IPS-NIHi11 (cell line): ENCODE measurements around the gene KRTAP10-6.
"Not testable (repeated sequence)": the region's sequence is repeated elsewhere in the genome, so short reads cannot be mapped to it uniquely, and the experiment has no call there.

Experiments
- DNase-seq: peaks from one replicate; pipeline ENCODE4 v3.0.0; 2012; ENCODE audit warnings: mixed read lengths, low spot score

Gene KRTAP10-6

DNA sequence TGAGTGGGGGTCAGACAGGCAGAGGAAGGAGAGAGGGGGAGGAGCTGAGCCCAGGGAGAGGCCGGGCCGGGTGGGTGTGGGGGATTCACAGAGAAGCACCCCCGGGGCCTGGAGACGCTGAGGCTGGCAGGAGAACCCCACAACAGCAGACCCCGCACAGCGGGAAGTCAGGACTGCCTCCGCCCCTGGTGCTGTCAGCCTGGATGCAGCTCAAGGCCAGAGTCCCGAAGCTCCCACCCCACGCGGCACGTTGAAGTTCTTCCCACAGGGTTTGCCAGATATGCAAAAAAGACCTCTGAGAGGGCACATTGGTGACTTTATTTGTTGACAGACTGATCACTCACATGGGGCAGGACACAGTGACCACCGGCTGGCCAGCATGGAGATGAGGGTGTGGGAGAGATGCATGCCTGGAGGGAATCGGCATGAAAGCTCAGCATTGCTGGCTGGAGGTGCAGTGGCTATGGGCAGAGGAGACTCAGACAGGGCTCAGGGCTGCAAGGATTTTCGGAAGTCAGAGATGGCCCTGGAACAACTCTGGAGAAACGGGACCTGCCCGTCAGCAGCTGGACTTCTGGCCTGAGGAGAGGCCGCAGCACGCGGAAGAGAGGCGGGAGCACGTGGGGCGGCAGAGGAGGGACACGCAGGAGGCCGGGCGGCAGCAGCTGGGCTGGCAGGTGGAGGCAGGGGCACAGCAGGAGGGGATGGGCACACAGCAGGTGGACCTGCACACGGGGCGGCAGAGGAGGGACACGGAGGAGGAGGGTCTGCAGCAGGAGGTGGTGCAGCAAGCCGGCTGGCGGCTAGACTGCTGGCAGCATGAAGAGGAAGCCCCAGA lies 34.6 kb downstream of the KRTAP10-6 start:
- no peak for DNase-seq

DNA sequence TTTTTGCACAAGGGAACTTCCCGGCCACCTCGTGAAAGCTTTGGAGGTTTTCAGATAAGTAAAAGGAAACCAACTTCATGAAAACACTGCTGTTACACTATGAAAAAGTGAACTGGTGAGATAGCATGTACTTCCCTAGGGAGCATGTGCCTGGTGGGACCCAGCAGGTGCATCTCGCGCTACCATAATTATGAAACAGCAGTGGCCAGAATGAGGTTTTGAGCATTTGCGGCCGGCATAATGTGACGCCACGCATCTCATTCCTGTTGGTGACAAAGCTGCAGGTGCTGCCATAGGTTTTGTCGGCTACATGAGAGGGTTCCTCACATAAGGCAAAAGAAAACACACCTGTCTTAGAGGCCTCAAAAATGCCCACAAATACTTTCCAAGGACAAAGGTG lies 35.4 kb downstream of the KRTAP10-6 start:
- DNase-seq, result no peak

DNA sequence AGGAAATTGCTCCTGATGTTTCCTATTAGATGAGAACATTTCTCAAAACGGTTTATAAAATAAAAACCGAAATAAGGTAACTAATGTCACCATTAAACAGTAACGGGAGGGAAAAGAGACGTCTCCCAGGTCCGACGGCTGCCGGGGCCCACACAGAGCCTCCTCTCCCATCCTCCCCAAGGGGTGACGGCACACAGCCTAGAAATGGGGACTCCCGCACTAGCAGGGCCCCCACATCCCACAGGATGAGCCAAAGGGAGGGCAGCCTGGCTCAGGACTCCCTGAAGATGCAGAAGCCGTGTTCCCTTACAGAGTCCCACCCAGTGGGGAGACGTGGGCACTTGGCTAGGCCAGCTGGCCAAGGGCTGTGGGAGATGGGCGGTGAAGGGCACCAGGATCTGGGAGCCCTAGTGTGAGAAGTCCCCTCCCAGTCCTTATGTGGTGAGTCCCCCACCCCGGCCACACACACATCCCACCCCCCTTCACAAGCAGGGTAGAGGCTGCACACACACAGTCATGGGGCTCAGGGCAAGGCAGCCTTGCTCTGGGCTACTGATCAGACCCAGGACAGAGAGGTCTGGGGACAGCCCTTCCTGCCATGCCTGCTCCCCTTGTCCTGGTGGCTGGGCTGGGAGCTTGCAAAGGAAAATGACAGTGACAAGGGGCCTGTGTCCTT lies 37.0 kb downstream of the KRTAP10-6 start:
- DNase-seq, result no peak

DNA sequence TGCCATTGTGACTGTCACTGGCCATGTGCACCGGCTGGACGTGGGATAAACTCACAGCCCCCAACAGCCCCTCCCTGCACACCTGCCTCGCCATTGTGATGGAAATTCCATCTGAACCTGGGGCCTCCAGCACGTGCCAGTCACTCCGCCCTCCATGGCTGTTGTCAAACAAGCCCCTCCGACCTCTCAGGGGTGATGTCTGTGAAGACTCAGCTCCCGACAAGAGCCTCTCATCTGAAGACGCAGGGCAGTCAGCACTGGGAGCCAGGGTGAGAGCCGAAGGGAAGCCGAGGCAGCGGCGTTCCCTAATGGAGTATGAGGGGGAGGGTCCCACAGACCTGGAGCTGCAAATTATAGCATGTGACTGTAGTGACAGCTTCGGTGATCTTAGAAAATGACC lies 39.6 kb downstream of the KRTAP10-6 start:
- DNase-seq, result no peak

DNA sequence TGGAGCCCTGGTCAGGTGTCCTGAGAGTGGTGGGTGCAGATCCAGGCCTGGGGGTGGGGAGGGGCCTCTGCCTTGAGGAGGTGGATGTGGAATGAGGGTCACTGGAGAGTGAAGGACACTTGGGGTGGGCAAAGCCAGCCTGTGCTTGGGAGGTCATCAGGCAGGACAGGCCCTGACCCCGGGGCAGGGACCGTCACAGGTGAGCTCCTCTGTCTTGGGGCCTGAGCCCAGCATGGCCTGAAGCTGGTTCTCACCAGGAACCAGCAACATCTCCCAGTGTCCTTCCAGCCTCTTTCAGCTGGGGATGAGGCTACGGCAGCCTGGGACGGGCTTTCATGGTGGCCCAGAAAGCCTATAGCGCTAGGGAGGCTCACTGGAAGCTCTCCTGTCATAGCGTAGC lies 40.2 kb downstream of the KRTAP10-6 start:
- no peak for DNase-seq

DNA sequence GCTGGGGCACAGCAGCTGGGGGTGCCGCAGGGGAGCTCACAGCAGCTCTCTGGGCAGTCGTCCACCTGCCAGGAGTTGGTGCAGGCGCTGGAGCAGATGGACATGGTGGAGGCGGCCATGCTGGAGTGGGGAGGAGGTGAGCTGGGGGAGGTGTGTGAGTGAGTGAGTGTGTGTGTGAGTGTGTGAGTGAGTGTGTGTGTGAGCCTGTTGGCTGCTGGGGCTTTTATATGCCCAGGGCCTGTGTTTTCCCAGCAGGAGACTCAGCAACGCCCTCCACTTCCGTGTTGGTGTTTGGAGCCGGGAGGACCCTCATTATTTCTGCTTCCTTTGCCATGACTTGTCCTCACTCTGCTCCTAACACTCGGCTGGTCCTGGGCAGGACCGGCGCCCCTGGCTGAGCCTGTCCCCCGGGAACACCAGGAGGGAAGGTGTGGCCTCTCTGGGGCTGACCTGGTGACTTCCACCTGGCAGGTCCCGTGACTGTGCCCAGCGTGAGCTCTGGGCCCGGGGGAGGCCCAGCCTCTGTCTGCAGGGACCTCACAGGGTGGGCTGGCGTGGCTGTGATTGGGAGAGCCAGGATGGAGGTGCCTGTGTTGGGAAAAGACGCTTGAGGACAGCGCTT lies 40.9 kb downstream of the KRTAP10-6 start, which contains the start of gene KRTAP10-2:
KRTAP10-2 (minus strand) TSS at position 166 of the 622 bp plus-strand sequence; CDS start at position 119, 47 bp downstream.
- no peak for DNase-seq

DNA sequence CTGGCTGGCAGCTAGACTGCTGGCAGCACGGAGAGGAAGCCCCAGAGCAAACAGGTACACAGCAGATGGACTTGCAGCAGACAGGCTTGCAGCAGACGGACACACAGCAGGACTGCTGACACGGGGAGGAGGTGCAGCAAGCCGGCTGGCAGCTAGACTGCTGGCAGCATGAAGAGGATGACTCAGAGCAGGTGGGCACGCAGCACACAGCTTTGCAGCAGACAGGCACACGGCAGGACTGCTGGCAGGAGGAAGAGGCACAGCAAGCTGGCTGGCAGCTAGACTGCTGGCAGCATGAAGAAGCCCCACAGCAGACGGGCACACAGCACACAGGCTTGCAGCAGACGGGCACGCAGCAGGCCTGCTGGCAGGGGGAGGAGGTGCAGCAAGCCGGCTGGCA lies 41.5 kb downstream of the KRTAP10-6 start:
- DNase-seq, result no peak

DNA sequence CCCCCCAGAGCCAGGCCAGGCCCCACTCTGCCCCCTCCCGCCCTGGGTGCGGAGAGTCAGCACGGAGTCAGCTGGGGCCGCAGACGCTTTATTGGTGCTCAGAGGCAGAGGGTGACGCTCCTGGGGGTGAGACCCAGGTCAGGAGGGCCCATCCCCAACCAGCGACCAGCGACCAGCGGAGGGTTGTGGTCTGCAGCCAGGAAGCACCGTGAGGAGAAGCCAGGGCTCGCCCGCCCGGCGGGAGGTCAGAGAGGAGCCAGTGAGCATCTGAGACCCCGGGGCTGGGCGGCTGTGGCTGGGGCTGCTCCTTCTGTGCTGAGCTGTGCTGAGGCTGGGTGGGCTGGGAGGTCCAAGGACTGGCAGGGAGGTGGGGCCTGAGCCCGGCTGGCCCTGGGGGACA lies 42.0 kb downstream of the KRTAP10-6 start:
- not testable (repeated sequence) for DNase-seq

DNA sequence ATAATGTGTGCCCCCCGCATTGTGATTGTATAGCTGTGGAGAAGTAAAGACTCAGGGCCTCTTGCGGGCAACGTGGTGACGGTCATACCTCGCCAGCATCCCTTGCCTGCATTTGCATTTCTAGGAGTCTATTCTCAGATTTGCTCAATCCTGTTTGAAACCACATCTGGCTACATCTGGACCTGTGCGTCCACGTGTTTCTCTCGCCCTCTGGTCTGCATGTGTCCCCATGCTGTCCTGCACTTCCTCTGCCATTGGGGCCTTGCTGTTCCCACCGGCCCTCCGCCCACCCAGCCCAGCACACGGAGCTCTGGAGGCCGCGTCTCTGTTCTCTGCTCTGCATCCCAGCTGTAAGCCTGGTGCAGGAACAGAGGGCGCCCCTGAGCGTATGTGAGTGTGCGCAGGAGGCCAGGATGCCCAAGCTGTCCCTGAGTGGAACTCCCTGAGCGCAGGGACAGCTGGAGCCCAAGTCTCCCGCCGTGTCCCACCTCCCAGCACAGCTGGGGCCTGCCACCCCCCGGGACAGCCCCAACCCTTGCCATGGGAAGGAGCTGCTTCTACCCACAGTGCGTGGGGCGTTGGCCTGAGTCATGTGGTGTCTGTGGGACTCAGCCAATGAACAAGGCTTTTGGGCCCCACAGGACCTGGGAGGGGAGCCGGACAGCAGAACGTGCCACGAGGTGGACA lies 42.6 kb downstream of the KRTAP10-6 start:
- no peak for DNase-seq

DNA sequence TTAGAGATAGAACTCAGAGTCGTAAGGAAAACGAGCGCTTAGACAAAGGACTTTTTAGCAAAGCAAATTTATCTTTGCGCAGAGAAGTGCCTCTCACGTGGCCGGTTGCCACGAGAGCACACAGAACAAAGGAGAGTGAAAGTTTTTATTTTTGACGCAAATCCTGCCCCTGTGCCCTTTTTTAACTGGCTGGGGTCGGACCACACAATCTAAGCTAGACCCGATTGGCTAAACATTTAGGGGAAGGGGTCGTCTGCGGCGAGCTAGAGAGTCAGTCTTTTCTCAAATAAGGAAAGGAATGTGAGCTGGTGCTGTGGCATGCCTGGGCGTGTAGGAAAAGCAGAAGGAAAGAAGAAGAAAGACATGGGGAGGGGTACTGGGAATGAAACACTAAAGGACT lies 43.4 kb downstream of the KRTAP10-6 start:
- DNase-seq, result no peak

DNA sequence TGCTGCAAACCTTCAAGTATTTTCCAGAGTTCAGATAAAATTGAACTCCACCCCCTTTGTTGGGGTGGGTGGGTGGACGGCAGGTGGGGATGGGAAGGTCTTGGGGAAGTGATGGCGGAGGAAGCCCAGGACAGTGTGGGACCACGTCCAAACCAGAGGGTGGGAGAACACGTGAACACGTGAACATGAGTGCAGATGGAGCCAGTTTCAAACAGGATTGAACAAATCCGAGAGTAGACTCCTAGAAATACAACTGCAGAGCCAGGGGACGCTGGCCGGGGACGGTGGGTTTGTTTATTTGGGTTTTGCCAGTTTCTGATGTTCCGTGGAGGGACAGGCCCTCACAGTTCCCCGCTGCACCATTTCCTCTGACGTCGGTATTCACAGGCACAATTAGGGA lies 43.9 kb downstream of the KRTAP10-6 start:
- no peak for DNase-seq

DNA sequence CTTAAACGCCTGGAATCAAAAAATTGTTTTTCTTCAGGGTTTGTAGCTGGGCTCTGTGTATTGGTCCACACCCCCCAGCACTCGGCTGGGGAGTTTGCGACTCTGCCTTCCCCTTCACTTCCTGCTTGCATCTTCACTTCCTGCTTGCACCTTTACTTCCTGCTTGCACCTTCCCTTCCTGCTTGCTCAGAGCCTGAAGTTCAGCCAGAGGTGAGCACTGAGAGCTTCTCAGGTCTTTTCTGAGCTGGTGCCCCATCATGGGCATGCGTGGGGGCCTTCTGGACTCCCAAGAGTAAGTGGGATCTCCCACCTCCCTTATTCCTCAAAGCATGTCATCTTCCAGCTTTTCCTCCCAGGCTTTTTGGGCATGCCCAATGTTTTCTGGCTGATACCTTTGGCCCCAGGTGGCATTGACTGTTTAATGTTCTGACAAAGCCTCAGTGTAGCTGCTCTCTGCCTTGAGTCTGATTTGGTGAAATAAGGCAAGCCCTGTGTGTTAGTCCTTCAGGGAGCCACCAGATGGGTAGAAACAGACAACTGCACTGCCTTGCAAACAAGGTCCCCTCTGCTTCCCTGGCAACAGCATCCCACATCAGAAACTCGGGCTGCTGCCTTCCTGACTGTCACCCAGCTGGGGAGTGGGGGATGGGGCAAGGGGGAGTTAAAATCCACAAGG lies 44.5 kb downstream of the KRTAP10-6 start:
- no peak for DNase-seq

DNA sequence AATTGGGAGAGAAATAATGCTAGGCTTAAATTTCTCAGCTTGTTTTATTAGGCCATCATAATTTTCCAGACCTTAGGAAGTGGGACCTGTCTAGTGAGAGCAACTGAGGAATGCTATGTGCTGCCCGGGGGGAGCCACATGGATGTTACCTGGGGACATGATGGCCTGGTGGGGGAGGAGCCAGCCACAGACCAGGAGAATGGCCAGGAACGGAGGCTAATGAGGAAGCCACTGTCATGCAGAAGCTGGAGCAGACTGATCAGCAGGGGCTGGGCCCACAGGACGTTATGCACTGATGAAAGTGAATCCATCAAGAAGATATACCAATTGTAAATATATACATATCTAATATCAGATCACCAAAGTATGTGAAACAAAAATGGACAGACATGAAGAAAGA lies 47.7 kb downstream of the KRTAP10-6 start:
- no peak for DNase-seq

DNA sequence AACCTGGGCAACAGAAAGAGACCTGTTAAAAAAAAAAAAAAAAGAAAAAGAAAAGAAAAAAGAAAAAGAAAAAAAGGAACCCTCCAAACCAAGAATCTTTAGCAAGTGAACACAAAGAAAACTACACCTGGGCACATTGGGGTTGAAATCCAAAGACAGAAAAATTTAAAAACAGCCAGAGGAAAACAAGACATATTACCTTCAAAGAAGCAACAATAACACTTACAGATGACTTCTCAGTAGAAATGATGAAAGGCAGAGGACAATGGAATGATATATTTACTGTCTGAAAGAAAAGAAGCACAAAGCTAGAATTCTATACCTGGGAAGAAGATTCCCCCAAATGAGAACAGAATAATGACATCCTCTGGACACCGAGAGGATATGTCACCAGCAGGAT lies 49.6 kb downstream of the KRTAP10-6 start:
- DNase-seq, result no peak
